Sigmoid colon (tissue), 4 donors: ENCODE measurements around the gene PELI2.

ENCODE experiments used
- CTCF ChIP-seq, 4 experiments: fragments of 450-650 bp in 3 of 4; fragments of 200-600 bp in 1 of 4; IDR thresholded peaks; one replicate each; pipeline ENCODE4 v1.5.1; 2016 to 2019; ENCODE audit warnings: antibody characterized with exemption in 4 of 4, mild to moderate bottlenecking in 3 of 4, moderate library complexity in 2 of 4
- EP300 ChIP-seq, 4 donors: sonication (generic); formaldehyde crosslinking; IDR thresholded peaks; one replicate each; pipeline ENCODE4 v1.6.1; 2017; ENCODE audit warnings: antibody characterized with exemption in 4 of 4
- POLR2A ChIP-seq, 2 donors: fragments of 450-650 bp; IDR thresholded peaks; one replicate each; pipeline ENCODE4 v1.6.1; 2016; ENCODE audit warnings: antibody characterized with exemption in 2 of 2, mild to moderate bottlenecking in 2 of 2, moderate library complexity in 2 of 2
- POLR2AphosphoS5 ChIP-seq, 4 donors: sonication (generic); formaldehyde crosslinking; IDR thresholded peaks; one replicate each; pipeline ENCODE4 v1.6.1; 2017; ENCODE audit warnings: antibody characterized with exemption in 4 of 4

GRCh38 chr14:56100556-56100955, 17.7 kb upstream of the PELI2 start:
- TF ChIP-seq CTCF (IDR thresholded peaks at IDR 0.05) (no peak), POLR2AphosphoS5 (IDR thresholded peaks at IDR 0.05) (no peak), POLR2A (IDR thresholded peaks at IDR 0.05) (no peak), EP300 (IDR thresholded peaks at IDR 0.05) (no peak)
